ENCODE data around the gene BANP.

- TF ChIP-seq, protein P1, sequence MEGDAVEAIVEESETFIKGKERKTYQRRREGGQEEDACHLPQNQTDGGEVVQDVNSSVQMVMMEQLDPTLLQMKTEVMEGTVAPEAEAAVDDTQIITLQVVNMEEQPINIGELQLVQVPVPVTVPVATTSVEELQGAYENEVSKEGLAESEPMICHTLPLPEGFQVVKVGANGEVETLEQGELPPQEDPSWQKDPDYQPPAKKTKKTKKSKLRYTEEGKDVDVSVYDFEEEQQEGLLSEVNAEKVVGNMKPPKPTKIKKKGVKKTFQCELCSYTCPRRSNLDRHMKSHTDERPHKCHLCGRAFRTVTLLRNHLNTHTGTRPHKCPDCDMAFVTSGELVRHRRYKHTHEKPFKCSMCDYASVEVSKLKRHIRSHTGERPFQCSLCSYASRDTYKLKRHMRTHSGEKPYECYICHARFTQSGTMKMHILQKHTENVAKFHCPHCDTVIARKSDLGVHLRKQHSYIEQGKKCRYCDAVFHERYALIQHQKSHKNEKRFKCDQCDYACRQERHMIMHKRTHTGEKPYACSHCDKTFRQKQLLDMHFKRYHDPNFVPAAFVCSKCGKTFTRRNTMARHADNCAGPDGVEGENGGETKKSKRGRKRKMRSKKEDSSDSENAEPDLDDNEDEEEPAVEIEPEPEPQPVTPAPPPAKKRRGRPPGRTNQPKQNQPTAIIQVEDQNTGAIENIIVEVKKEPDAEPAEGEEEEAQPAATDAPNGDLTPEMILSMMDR (IDR thresholded peaks at IDR 0.05; ENCODE audit: low read length) = no peak
- TF ChIP-seq EZH2 (IDR thresholded peaks at IDR 0.05; ENCODE audit: borderline replicate concordance, low read length) = no peak
These were observed 65.7 kb downstream of the BANP start for GRCh38 chr16:88016964-88017363.

Measured in OCI-LY1 (cell line).